ENCODE data around the gene UBR4. TPM values are rescaled to one million over a fixed set of nuclear protein-coding genes. Genes with fewer than 3 reads are reported as not detected.

Gene UBR4
- total and polyA plus RNA-seq, 2 experiments from 2014 or later: 111 to 230 TPM

- H3K27me3 Mint-ChIP-seq (ENCODE audit: insufficient read depth, low read depth, poor library complexity): peaks cover 10% of the 10 kb centered on the region
- no peak for ATAC-seq
- Histone ChIP-seq H3K4me3 (no peak overlapping the region), H2AFZ (no peak overlapping the region), H3K79me2 (replicated peaks; ENCODE audit: insufficient read depth) (no peaks in the 10 kb centered on the region), H3K4me2 (no peak overlapping the region), H3K4me1 (ENCODE audit: insufficient read depth) (no peaks in the 10 kb centered on the region), H3K27ac (ENCODE audit: low read depth) (no peak overlapping the region), H3F3A (replicated peaks; ENCODE audit: low read depth) (0 out of 2 replicates have a peak, but pooled peaks cover 3% of the 10 kb centered on the region), H3K36me3 (ENCODE audit: insufficient read depth) (peaks cover 42% of the 10 kb centered on the region), H3K9me2 (ENCODE audit: insufficient read depth) (no peaks in the 10 kb centered on the region), H3K27me3 (ENCODE audit: insufficient read depth) (no peaks in the 10 kb centered on the region), H4K20me1 (replicated peaks; ENCODE audit: insufficient read depth) (no peaks in the 10 kb centered on the region; the same call in none of the 2 replicates)
- peaks cover 66% of the 10 kb centered on the region for H3K36me3 Mint-ChIP-seq (ENCODE audit: low read depth)
- H3K4me1 Mint-ChIP-seq: peaks cover 13% of the 10 kb centered on the region; the same call in 2 of the 3 replicates
- no peak overlapping the region for H3K4me3 Mint-ChIP-seq
- H3K27ac Mint-ChIP-seq: no peak overlapping the region
- no peak for DNase-seq (ENCODE audit: low spot score)
- H3K9me3 Mint-ChIP-seq: no peaks in the 10 kb centered on the region; the same call in 2 of the 3 replicates
- TF ChIP-seq ETS1 (IDR thresholded peaks at IDR 0.05) (no peak), ZNF331 (CRISPR knock-in tag; IDR thresholded peaks at IDR 0.05; ENCODE audit: low read depth) (no peak), CREB1 (CRISPR knock-in tag; IDR thresholded peaks at IDR 0.05; ENCODE audit: low read depth) (no peak), CTCF (conservative IDR thresholded peaks at IDR 0.05; ENCODE audit: low read depth in 2 of 2) (no peak), REST (IDR thresholded peaks at IDR 0.05; ENCODE audit: unreplicated experiment) (no peak), ZNF114 (CRISPR knock-in tag; IDR thresholded peaks at IDR 0.05) (no peak), EZH2 (IDR thresholded peaks at IDR 0.05; ENCODE audit: low read depth, unreplicated experiment) (no peak), STAT1 (IDR thresholded peaks at IDR 0.05; ENCODE audit: unreplicated experiment) (no peak), ZNF462 (CRISPR knock-in tag; IDR thresholded peaks at IDR 0.05) (no peak)
Observed at GRCh38 chr1:19074902-19075721, 135.0 kb downstream of the UBR4 start.

Measured in GM23338 (cell line).